Fibroblast of skin of right biceps (primary cell): ENCODE measurements around the gene FGF6.
"Not testable (repeated sequence)": the region's sequence is repeated elsewhere in the genome, so short reads cannot be mapped to it uniquely, and the experiment has no call there.

ENCODE experiments used
- DNase-seq: peaks from one replicate; pipeline ENCODE4 v3.0.0-alpha.2; 2013

Gene FGF6

GRCh38 chr12:4417455-4417854 is 28.2 kb downstream of the FGF6 start:
- no peak for DNase-seq

GRCh38 chr12:4416276-4416675 is 29.3 kb downstream of the FGF6 start:
- DNase-seq: no peak

GRCh38 chr12:4412465-4412864 is 33.1 kb downstream of the FGF6 start:
- no peak for DNase-seq

GRCh38 chr12:4412056-4412455 is 33.6 kb downstream of the FGF6 start:
- DNase-seq: no peak

GRCh38 chr12:4407136-4407535 is 38.5 kb downstream of the FGF6 start:
- no peak for DNase-seq

GRCh38 chr12:4404877-4405637 is 40.6 kb downstream of the FGF6 start:
- DNase-seq: not testable (repeated sequence)

GRCh38 chr12:4402996-4403395 is 42.6 kb downstream of the FGF6 start:
- DNase-seq: no peak

- DNase-seq: no peak
Measured at GRCh38 chr12:4401117-4401516, 44.5 kb downstream of the FGF6 start.

GRCh38 chr12:4395818-4396217 is 49.8 kb downstream of the FGF6 start:
- no peak for DNase-seq

GRCh38 chr12:4393211-4393610 is 52.4 kb downstream of the FGF6 start:
- DNase-seq: no peak

- no peak for DNase-seq
Measured at GRCh38 chr12:4392223-4392742, 53.3 kb downstream of the FGF6 start.

GRCh38 chr12:4388662-4389061 is 57.0 kb downstream of the FGF6 start:
- no peak for DNase-seq

GRCh38 chr12:4388032-4388431 is 57.6 kb downstream of the FGF6 start:
- DNase-seq: no peak

GRCh38 chr12:4387607-4388006 is 58.0 kb downstream of the FGF6 start:
- no peak for DNase-seq

- no peak for DNase-seq
Measured at GRCh38 chr12:4386801-4387200, 58.8 kb downstream of the FGF6 start.
